PC-9 (cell line): ENCODE data around the gene VGLL3.

Source experiments
- EZH2 ChIP-seq: fragments of 200-600 bp; sonication (generic); IDR thresholded peaks from 2 replicates; pipeline ENCODE4 v1.8.0; 2017; ENCODE audit warnings: antibody characterized with exemption, low read depth
- TF ChIP-seq, protein P1 (sequence below): fragments of 200-600 bp; sonication (generic); conservative IDR thresholded peaks from 2 replicates; pipeline ENCODE4 v1.6.1; 2017; ENCODE audit warnings: mixed run types, antibody characterized with exemption, mild to moderate bottlenecking, moderate library complexity

DNA sequence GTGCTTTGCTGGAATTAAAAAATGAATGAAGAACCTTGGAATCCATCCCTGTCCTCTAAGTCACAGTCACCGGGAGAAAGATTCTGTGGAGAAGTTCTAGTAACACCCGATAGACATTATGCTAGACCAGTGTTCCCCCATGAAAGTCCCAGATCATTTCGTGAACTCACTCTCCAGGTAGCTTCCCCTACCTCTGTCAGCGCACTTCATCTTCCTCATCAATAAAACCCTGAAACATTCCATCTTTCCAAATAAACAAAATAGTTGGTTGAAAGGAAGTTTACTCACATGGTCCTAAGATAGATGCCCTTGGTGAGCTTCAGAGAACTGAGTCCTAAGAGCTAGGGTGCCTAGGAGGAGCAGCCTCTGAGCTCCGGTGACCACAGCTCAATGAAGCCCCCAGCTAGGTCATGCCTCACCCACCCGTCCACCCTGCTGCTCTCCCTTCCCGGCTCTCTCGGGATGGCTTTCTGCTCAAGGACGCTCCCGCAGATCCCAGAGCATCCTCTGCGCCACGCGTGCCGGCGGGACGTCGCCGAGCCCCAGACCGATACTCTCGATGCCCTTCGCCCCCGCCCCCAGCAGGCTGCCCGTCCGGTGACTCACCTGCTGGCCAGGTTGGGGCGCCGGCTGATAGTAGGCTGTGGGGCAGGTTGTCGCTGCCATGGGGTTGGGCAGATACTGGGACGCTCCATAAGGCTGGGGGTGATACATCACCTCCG is 776 bp downstream of the VGLL3 start:
- TF ChIP-seq, protein P1, sequence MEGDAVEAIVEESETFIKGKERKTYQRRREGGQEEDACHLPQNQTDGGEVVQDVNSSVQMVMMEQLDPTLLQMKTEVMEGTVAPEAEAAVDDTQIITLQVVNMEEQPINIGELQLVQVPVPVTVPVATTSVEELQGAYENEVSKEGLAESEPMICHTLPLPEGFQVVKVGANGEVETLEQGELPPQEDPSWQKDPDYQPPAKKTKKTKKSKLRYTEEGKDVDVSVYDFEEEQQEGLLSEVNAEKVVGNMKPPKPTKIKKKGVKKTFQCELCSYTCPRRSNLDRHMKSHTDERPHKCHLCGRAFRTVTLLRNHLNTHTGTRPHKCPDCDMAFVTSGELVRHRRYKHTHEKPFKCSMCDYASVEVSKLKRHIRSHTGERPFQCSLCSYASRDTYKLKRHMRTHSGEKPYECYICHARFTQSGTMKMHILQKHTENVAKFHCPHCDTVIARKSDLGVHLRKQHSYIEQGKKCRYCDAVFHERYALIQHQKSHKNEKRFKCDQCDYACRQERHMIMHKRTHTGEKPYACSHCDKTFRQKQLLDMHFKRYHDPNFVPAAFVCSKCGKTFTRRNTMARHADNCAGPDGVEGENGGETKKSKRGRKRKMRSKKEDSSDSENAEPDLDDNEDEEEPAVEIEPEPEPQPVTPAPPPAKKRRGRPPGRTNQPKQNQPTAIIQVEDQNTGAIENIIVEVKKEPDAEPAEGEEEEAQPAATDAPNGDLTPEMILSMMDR, result no peak
- TF ChIP-seq EZH2, result no peak
